HepG2 (cell line): Measurements from ENCODE around the gene TMC4. TPM values are rescaled to one million over a fixed set of nuclear protein-coding genes. Genes with fewer than 3 reads are reported as not detected.
A peak's percentile ranks its signal among the peaks of the same experiment; 100 is the strongest.

Experiments
- BCL6 ChIP-seq: IDR thresholded peaks from 2 replicates; pipeline ENCODE4 v1.6.1; 2016; ENCODE audit warnings: missing genetic modification reagents, missing compliant biosample characterization
- DBP ChIP-seq: sonication (generic); formaldehyde crosslinking; IDR thresholded peaks from 2 replicates; pipeline ENCODE4 v1.4.0; 2020; ENCODE audit warnings: missing genetic modification reagents; ENCODE audit errors: not compliant biosample characterization
- EEA1 ChIP-seq: sonication (generic); formaldehyde crosslinking; IDR thresholded peaks from 2 replicates; pipeline ENCODE4 v1.5.1; 2020; ENCODE audit warnings: mild to moderate bottlenecking, missing genetic modification reagents, borderline replicate concordance
- FIP1L1 ChIP-seq: fragments of 200-400 bp; formaldehyde crosslinking; IDR thresholded peaks from 2 replicates; pipeline ENCODE4 v1.6.1; 2018; ENCODE audit warnings: low read depth, mild to moderate bottlenecking, low read length, moderate library complexity, borderline replicate concordance; ENCODE audit not compliant: insufficient read depth
- HMG20A ChIP-seq: IDR thresholded peaks from 2 replicates; pipeline ENCODE4 v1.6.1; 2016; ENCODE audit warnings: borderline replicate concordance
- KDM5B ChIP-seq: sonication (generic); formaldehyde crosslinking; IDR thresholded peaks from 2 replicates; pipeline ENCODE4 v1.4.0; 2020; ENCODE audit warnings: missing genetic modification reagents, mild to moderate bottlenecking, borderline replicate concordance
- MEIS2 ChIP-seq: sonication (generic); formaldehyde crosslinking; IDR thresholded peaks from 2 replicates; pipeline ENCODE4 v1.9.0; 2021; ENCODE audit warnings: mild to moderate bottlenecking, missing genetic modification reagents
- MTF2 ChIP-seq: sonication (generic); formaldehyde crosslinking; IDR thresholded peaks from 2 replicates; pipeline ENCODE4 v1.5.0; 2020; ENCODE audit warnings: missing genetic modification reagents, borderline replicate concordance
- NFKB2 ChIP-seq: sonication (generic); formaldehyde crosslinking; IDR thresholded peaks from 2 replicates; pipeline ENCODE4 v1.4.0; 2020; ENCODE audit warnings: missing genetic modification reagents, borderline replicate concordance
- SPEN ChIP-seq: sonication (generic); formaldehyde crosslinking; IDR thresholded peaks from 2 replicates; pipeline ENCODE4 v1.5.1; 2020; ENCODE audit warnings: low read depth, mild to moderate bottlenecking, missing genetic modification reagents
- ZBED4 ChIP-seq: sonication (generic); formaldehyde crosslinking; IDR thresholded peaks from 2 replicates; pipeline ENCODE4 v1.4.0; 2020; ENCODE audit warnings: missing genetic modification reagents, borderline replicate concordance
- ZBTB20 ChIP-seq: sonication (generic); formaldehyde crosslinking; IDR thresholded peaks from 2 replicates; pipeline ENCODE4 v1.8.1; 2023; ENCODE audit warnings: missing genetic modification reagents, low read depth, mild to moderate bottlenecking, borderline replicate concordance
- ZNF652 ChIP-seq: IDR thresholded peaks from 2 replicates; pipeline ENCODE4 v1.6.1; 2016; ENCODE audit warnings: low read depth, borderline replicate concordance
- ZNF7 ChIP-seq: IDR thresholded peaks from 2 replicates; pipeline ENCODE4 v1.6.1; 2016; ENCODE audit warnings: missing biosample characterization, missing genetic modification reagents
- ZUFSP ChIP-seq: sonication (generic); formaldehyde crosslinking; IDR thresholded peaks from 2 replicates; pipeline ENCODE4 v1.9.0; 2021; ENCODE audit warnings: missing genetic modification reagents, mild to moderate bottlenecking, borderline replicate concordance
- polyA plus RNA-seq, 8 experiments: library from polyadenylated mRNA; depleted of rRNA in 3 of 8; stranded (reverse) in 7 of 8; unstranded in 1 of 8; fragments of >200 nt; fragmentation: Illumina TruSeq in 4 of 8; extraction: Trizol in 4 of 8; gene quantifications; 2 replicates each; pipeline versions ENCODE4 v1.2.1 to v1.2.3, GENCODE V29; 2011 to 2016; ENCODE audit warnings: low read depth in 4 of 8, missing spikeins in 1 of 8, mixed read lengths in 1 of 8; ENCODE audit not compliant: insufficient read depth in 1 of 8
- total RNA-seq, 5 experiments: library from RNA; depleted of rRNA; stranded (reverse); fragments of >200 nt; fragmentation: Illumina TruSeq; extraction: Trizol; gene quantifications; 2 replicates each; pipeline ENCODE4 v1.2.3, GENCODE V29; 2016; ENCODE audit warnings: low read depth in 1 of 5
- TF ChIP-seq, protein P1 (sequence below): IDR thresholded peaks from 2 replicates; pipeline ENCODE4 v1.6.1; 2016; ENCODE audit warnings: mild to moderate bottlenecking, missing biosample characterization, missing genetic modification reagents
- TF ChIP-seq, protein P2 (sequence below): sonication (generic); formaldehyde crosslinking; IDR thresholded peaks from 2 replicates; pipeline ENCODE4 v1.8.0; 2022; ENCODE audit warnings: low read depth, missing genetic modification reagents
- TF ChIP-seq, protein P3 (sequence below): sonication (generic); formaldehyde crosslinking; IDR thresholded peaks from 2 replicates; pipeline ENCODE4 v1.4.0; 2020; ENCODE audit warnings: missing genetic modification reagents

The TMC4 gene
- total and polyA plus RNA-seq, 2 of the 13 experiments (the other 11 are each of a cell fraction or from before 2014, with no cell fraction given), result 0.13 to 0.24 TPM

- TF ChIP-seq EEA1, result peak; percentile 37; the same call in 1 of the 2 replicates
- TF ChIP-seq NFKB2, result no peak
- no peak for TF ChIP-seq HMG20A (CRISPR knock-in tag)
- peak; percentile 78; the same call in 1 of the 2 replicates for TF ChIP-seq ZBTB20 (CRISPR knock-in tag)
- no peak for TF ChIP-seq ZUFSP (CRISPR knock-in tag)
- no peak for TF ChIP-seq MEIS2 (CRISPR knock-in tag)
- peak; percentile 77; the same call in 1 of the 2 replicates for TF ChIP-seq KDM5B (CRISPR knock-in tag)
- no peak for TF ChIP-seq DBP (CRISPR knock-in tag)
- TF ChIP-seq ZNF7 (CRISPR knock-in tag), result no peak
- TF ChIP-seq ZBED4, result no peak; the same call in 1 of the 2 replicates
- TF ChIP-seq BCL6 (CRISPR knock-in tag), result peak; percentile 9; the same call in 1 of the 2 replicates
- no peak; the same call in 1 of the 2 replicates for TF ChIP-seq ZNF652
- TF ChIP-seq, protein P1, sequence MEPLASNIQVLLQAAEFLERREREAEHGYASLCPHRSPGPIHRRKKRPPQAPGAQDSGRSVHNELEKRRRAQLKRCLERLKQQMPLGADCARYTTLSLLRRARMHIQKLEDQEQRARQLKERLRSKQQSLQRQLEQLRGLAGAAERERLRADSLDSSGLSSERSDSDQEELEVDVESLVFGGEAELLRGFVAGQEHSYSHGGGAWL, result 0 out of 2 replicates have a peak, but pooled peaks have one; percentile 52
- no peak for TF ChIP-seq MTF2
- TF ChIP-seq, protein P2, sequence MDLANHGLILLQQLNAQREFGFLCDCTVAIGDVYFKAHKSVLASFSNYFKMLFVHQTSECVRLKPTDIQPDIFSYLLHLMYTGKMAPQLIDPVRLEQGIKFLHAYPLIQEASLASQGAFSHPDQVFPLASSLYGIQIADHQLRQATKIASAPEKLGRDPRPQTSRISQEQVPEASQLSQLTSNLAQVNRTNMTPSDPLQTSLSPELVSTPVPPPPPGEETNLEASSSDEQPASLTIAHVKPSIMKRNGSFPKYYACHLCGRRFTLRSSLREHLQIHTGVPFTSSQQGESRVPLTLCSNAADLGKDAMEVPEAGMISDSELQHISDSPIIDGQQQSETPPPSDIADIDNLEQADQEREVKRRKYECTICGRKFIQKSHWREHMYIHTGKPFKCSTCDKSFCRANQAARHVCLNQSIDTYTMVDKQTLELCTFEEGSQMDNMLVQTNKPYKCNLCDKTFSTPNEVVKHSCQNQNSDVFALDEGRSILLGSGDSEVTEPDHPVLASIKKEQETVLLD (CRISPR knock-in tag), result peak; percentile 65; the same call in 1 of the 2 replicates
- TF ChIP-seq, protein P3, sequence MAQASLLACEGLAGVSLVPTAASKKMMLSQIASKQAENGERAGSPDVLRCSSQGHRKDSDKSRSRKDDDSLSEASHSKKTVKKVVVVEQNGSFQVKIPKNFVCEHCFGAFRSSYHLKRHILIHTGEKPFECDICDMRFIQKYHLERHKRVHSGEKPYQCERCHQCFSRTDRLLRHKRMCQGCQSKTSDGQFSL (CRISPR knock-in tag), result peak; percentile 75
- peak; percentile 66; the same call in 1 of the 2 replicates for TF ChIP-seq FIP1L1
- TF ChIP-seq SPEN (CRISPR knock-in tag), result peak; percentile 97
These were observed 57.6 kb downstream of the TMC4 start, which contains the start of the genes PRPF31 and TFPT (continued) for GRCh38 chr19:54115109-54116063.
